ENCODE measurements around the gene TRIO. TPM values are rescaled to one million over a fixed set of nuclear protein-coding genes. Genes with fewer than 3 reads are reported as not detected.

Gene TRIO
- total RNA-seq, 2 experiments from 2014 or later: 4.1 to 6.5 TPM

DNA sequence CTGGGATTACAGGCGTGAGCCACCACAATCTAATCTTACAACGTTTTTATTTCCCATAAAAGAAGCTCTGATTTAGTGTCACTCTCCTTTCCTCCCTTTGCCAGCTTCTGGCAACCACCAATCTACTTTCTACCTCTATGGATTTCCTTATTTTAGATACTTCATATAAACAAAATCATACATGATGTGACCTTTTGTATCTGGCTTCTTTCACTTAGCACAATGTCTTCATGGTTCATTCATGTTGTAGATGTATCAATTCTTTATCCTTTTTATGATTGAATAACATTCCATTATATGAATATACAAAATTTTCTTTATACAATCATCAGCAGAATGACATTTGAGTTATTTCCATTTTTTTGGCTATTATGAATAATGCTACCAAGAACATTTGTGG, 9.7 kb upstream of the TRIO start:
- no peaks in the 10 kb centered on the region for H3K36me3 ChIP-seq (ENCODE audit: insufficient read depth, low read length)
- Mint-ChIP-seq H3K4me1 (ENCODE audit: low read depth) (no peaks in the 10 kb centered on the region), H3K9me3 (peaks cover 4% of the 10 kb centered on the region), H3K27me3 (peaks cover 45% of the 10 kb centered on the region), H3K36me3 (ENCODE audit: low read depth) (no peaks in the 10 kb centered on the region), H3K27ac (no peak overlapping the region), H3K4me3 (no peak overlapping the region)
- CTCF ChIA-PET: no interaction called here
- no peak for ATAC-seq (ENCODE audit: poor library complexity)
- peaks cover 3 to 21% of the 10 kb centered on the region in 2 experiments for H3K27me3 ChIP-seq (ENCODE audit: control insufficient read depth in 1 of 2, insufficient read depth in 2 of 2, low read length in 2 of 2)
- TF ChIP-seq, protein P1, sequence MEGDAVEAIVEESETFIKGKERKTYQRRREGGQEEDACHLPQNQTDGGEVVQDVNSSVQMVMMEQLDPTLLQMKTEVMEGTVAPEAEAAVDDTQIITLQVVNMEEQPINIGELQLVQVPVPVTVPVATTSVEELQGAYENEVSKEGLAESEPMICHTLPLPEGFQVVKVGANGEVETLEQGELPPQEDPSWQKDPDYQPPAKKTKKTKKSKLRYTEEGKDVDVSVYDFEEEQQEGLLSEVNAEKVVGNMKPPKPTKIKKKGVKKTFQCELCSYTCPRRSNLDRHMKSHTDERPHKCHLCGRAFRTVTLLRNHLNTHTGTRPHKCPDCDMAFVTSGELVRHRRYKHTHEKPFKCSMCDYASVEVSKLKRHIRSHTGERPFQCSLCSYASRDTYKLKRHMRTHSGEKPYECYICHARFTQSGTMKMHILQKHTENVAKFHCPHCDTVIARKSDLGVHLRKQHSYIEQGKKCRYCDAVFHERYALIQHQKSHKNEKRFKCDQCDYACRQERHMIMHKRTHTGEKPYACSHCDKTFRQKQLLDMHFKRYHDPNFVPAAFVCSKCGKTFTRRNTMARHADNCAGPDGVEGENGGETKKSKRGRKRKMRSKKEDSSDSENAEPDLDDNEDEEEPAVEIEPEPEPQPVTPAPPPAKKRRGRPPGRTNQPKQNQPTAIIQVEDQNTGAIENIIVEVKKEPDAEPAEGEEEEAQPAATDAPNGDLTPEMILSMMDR (IDR thresholded peaks at IDR 0.05): no peak
- no peaks in the 10 kb centered on the region for H3K4me1 ChIP-seq (ENCODE audit: insufficient read depth, low read length)
- H3K9me3 ChIP-seq (ENCODE audit: control insufficient read depth in 1 of 2, insufficient read depth in 1 of 2, low read length in 2 of 2): peaks cover 0 to 11% of the 10 kb centered on the region in 2 experiments
- DNase-seq: no peak
- intact Hi-C loops (cut with DNase I, micrococcal nuclease): no loop called here
- H3K27ac ChIP-seq (ENCODE audit: low read depth in 1 of 2, low read length in 2 of 2): no peak overlapping the region
- POLR2A ChIA-PET: no interaction called here
- no peak overlapping the region for H3K4me3 ChIP-seq (ENCODE audit: low read length)

DNA sequence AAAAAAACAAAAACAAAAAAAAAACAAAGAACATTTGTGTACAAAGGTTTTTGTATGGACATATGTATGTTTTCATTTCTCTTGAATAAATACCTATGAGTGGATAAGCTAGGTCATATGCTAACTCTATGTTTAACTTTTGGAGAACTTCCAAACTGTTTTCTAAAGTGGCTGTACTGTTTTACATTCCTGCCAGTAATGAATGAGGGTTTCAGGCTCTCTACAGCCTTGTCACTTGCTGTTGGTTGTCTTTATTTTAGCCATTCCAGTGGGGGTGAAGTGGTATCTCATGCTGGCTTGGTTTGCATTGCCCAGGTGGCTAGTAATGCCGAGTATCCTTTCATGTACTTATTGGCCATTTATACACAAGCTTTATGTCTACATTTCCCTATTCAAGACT, 9.1 kb upstream of the TRIO start:
- TF ChIP-seq, protein P1 (IDR thresholded peaks at IDR 0.05): no peak
- no peak overlapping the region for H3K27ac Mint-ChIP-seq
- H3K27me3 Mint-ChIP-seq: peaks cover 52% of the 10 kb centered on the region
- Histone ChIP-seq H3K4me3 (ENCODE audit: low read length) (no peak overlapping the region), H3K9me3 (ENCODE audit: control insufficient read depth in 1 of 2, insufficient read depth in 1 of 2, low read length in 2 of 2) (peaks cover 0 to 11% of the 10 kb centered on the region in 2 experiments), H3K4me1 (ENCODE audit: insufficient read depth, low read length) (no peaks in the 10 kb centered on the region), H3K27ac (ENCODE audit: low read depth in 1 of 2, low read length in 2 of 2) (no peak overlapping the region), H3K36me3 (ENCODE audit: insufficient read depth, low read length) (no peaks in the 10 kb centered on the region), H3K27me3 (ENCODE audit: control insufficient read depth in 1 of 2, insufficient read depth in 2 of 2, low read length in 2 of 2) (peaks cover 6 to 24% of the 10 kb centered on the region in 2 experiments)
- ATAC-seq (ENCODE audit: poor library complexity) (no peak), DNase-seq (no peak)
- intact Hi-C loops (cut with DNase I, micrococcal nuclease): no loop called here
- peaks cover 4% of the 10 kb centered on the region for H3K9me3 Mint-ChIP-seq
- H3K36me3 Mint-ChIP-seq (ENCODE audit: low read depth): no peaks in the 10 kb centered on the region
- POLR2A ChIA-PET: no interaction called here
- H3K4me3 Mint-ChIP-seq: no peak overlapping the region
- no peaks in the 10 kb centered on the region for H3K4me1 Mint-ChIP-seq (ENCODE audit: low read depth)
- CTCF ChIA-PET: no interaction called here

DNA sequence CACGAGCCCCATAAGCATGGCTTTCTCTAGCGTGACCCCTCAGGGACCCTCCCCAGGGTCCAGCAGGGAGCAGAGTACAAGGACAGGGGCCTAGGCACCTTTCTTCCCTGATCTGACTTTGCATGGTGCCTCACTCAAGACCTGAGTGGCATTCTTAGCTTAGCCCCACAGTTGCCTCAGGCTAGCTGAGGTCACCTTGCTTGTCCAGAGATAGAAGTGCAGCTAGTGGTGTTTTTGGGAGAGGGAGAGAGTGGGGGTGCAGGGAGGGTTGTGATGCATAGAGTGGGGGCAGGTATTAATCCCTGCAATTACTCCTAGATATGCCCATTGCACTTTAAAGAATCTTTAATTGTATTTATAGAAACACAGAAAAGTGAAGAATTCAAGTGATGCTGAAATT, 8.4 kb upstream of the TRIO start:
- no peaks in the 10 kb centered on the region for H3K4me1 Mint-ChIP-seq (ENCODE audit: low read depth)
- no peaks in the 10 kb centered on the region for H3K36me3 ChIP-seq (ENCODE audit: insufficient read depth, low read length)
- DNase-seq: no peak
- no peak overlapping the region for H3K27ac ChIP-seq (ENCODE audit: low read depth in 1 of 2, low read length in 2 of 2)
- H3K27me3 ChIP-seq (ENCODE audit: control insufficient read depth in 1 of 2, insufficient read depth in 2 of 2, low read length in 2 of 2): peaks cover 9 to 28% of the 10 kb centered on the region in 2 experiments
- no peak for ATAC-seq (ENCODE audit: poor library complexity)
- H3K9me3 Mint-ChIP-seq: peaks cover 4% of the 10 kb centered on the region
- ChIA-PET CTCF (no interaction called here), POLR2A (no interaction called here)
- H3K4me1 ChIP-seq (ENCODE audit: insufficient read depth, low read length): no peaks in the 10 kb centered on the region
- no peaks in the 10 kb centered on the region for H3K36me3 Mint-ChIP-seq (ENCODE audit: low read depth)
- H3K27me3 Mint-ChIP-seq: peaks cover 59% of the 10 kb centered on the region
- H3K4me3 Mint-ChIP-seq: no peak overlapping the region
- H3K4me3 ChIP-seq (ENCODE audit: low read length): no peak overlapping the region
- H3K9me3 ChIP-seq (ENCODE audit: control insufficient read depth in 1 of 2, insufficient read depth in 1 of 2, low read length in 2 of 2): peaks cover 0 to 11% of the 10 kb centered on the region in 2 experiments
- H3K27ac Mint-ChIP-seq: no peak overlapping the region
- TF ChIP-seq, protein P1 (IDR thresholded peaks at IDR 0.05): no peak
- intact Hi-C loops (cut with DNase I, micrococcal nuclease): no loop called here
